K562 (cell line): Measurements from ENCODE around the gene TPX2. TPM values are rescaled to one million over a fixed set of nuclear protein-coding genes. Genes with fewer than 3 reads are reported as not detected.

ENCODE experiments used
- ATAC-seq: fragments of 200-7000 bp; cut with Tn5 transposase; 3 replicates; pipeline ENCODE4 v1.9.1; 2020; ENCODE audit warnings: moderate library complexity
- BruUV-seq: library from RNA; stranded (reverse); fragments of 400-500 nt; replicated peaks from 2 replicates; lab custom pipeline; 2021; lab: Mats Ljungman, UMichigan
- CTCF ChIA-PET: fragments of 300-600 bp; formaldehyde crosslinking; extraction: SDS; loops from one replicate; lab custom pipeline; 2021; ENCODE audit warnings: low intra/inter-chr PET ratio; lab: Yijun Ruan, JAX
- POLR2A ChIA-PET: fragments of 300-600, 350-650 bp; sonication (Branson Sonifier 250); formaldehyde crosslinking; extraction: SDS; loops from one replicate; lab custom pipeline; 2021; ENCODE audit warnings: antibody characterized with exemption, inconsistent platforms; lab: Yijun Ruan, JAX
- DNase-seq, 4 experiments: peaks; one replicate each; pipeline versions ENCODE4 v3.0.0 to v3.0.0-alpha.2; 2011 to 2018; ENCODE audit warnings: low spot score in 3 of 4, mixed read lengths in 3 of 4; ENCODE audit errors: extremely low read depth in 1 of 4
- FAIRE-seq: peaks from 2 replicates; lab custom pipeline; 2011; peaks lifted over from hg19 to GRCh38; lab: Jason Lieb, UNC
- H2AFZ ChIP-seq: 2 replicates; pipeline ENCODE4 v1.6.0; 2011; ENCODE audit warnings: low read depth, low read length, control low read depth, inconsistent platforms
- H3K27ac ChIP-seq: fragments of 200-600 bp; 3 replicates; pipeline ENCODE4 v1.8.0; 2011; ENCODE audit warnings: low read depth, mild to moderate bottlenecking, control low read depth, inconsistent platforms, low read length, moderate library complexity, mixed read lengths; ENCODE audit errors: extremely low read depth
- H3K27me3 ChIP-seq, 2 experiments: fragments of 300-600 bp in 1 of 2; 2 replicates in 1 of 2; 3 replicates in 1 of 2; pipeline versions ENCODE4 v1.6.0 to v1.8.0; 2011; ENCODE audit warnings: inconsistent platforms in 2 of 2, low read length in 2 of 2, mild to moderate bottlenecking in 1 of 2, mixed read lengths in 1 of 2, moderate library complexity in 1 of 2; ENCODE audit not compliant: control insufficient read depth in 2 of 2, insufficient read depth in 2 of 2
- H3K36me3 ChIP-seq: fragments of 300-600 bp; 3 replicates; pipeline ENCODE4 v1.8.0; 2011; ENCODE audit warnings: mild to moderate bottlenecking, low read length, inconsistent platforms; ENCODE audit not compliant: control insufficient read depth, insufficient read depth
- H3K4me1 ChIP-seq, 2 experiments: fragments of 200-600 bp in 1 of 2; replicated peaks in 1 of 2; 2 replicates in 1 of 2; 3 replicates in 1 of 2; pipeline versions ENCODE4 v1.5.1 to v1.8.0; 2011; ENCODE audit warnings: inconsistent platforms in 2 of 2, low read length in 2 of 2, mild to moderate bottlenecking in 1 of 2, mixed read lengths in 1 of 2, moderate library complexity in 1 of 2; ENCODE audit not compliant: control insufficient read depth in 2 of 2, insufficient read depth in 2 of 2
- H3K4me2 ChIP-seq: 2 replicates; pipeline ENCODE4 v1.6.1; 2011; ENCODE audit warnings: low read length, control low read depth, inconsistent platforms, mixed read lengths; ENCODE audit not compliant: insufficient read depth
- H3K4me3 ChIP-seq: fragments of 200-600 bp; sonication (generic), shearing (Covaris generic); 2 replicates; pipeline ENCODE4 v1.5.1; 2016; ENCODE audit warnings: control low read depth, inconsistent platforms
- H3K79me2 ChIP-seq: fragments of 200-600 bp; 3 replicates; pipeline ENCODE4 v1.8.0; 2011; ENCODE audit warnings: low read length, inconsistent platforms; ENCODE audit not compliant: control insufficient read depth, insufficient read depth
- H3K9ac ChIP-seq, 2 experiments: 2 replicates each; pipeline versions ENCODE4 v1.6.0 to v1.6.1; 2011; ENCODE audit warnings: low read depth in 2 of 2, low read length in 2 of 2, control low read depth in 1 of 2, inconsistent platforms in 1 of 2, mild to moderate bottlenecking in 1 of 2, mixed read lengths in 1 of 2; ENCODE audit not compliant: insufficient read depth in 1 of 2
- H3K9me1 ChIP-seq: one replicate; pipeline ENCODE4 v1.6.0; 2011; ENCODE audit warnings: inconsistent platforms, mild to moderate bottlenecking, low read length, moderate library complexity; ENCODE audit not compliant: control insufficient read depth, insufficient read depth
- H3K9me3 ChIP-seq: replicated peaks from 2 replicates; pipeline ENCODE4 v1.5.1; 2011; ENCODE audit warnings: low read depth, low read length, inconsistent platforms; ENCODE audit not compliant: control insufficient read depth, insufficient read depth
- H4K20me1 ChIP-seq: replicated peaks from 2 replicates; pipeline ENCODE4 v1.6.1; 2011; ENCODE audit warnings: low read length, inconsistent platforms, mixed read lengths; ENCODE audit not compliant: control insufficient read depth, insufficient read depth
- ARID1B ChIP-seq: fragments of 450-650 bp; IDR thresholded peaks from 2 replicates; pipeline ENCODE4 v1.6.1; 2016; ENCODE audit warnings: antibody characterized with exemption, mild to moderate bottlenecking, inconsistent platforms
- FOXA3 ChIP-seq, 2 experiments: fragments of 450-650 bp in 1 of 2; sonication (generic) in 1 of 2; formaldehyde crosslinking; IDR thresholded peaks in 1 of 2; conservative IDR thresholded peaks in 1 of 2; 2 replicates each; pipeline versions ENCODE4 v1.4.0 to v1.8.0; 2020 to 2022; ENCODE audit warnings: mild to moderate bottlenecking in 2 of 2, missing genetic modification reagents in 1 of 2
- MBD2 ChIP-seq: sonication (generic); IDR thresholded peaks from 2 replicates; pipeline ENCODE4 v1.6.1; 2016; ENCODE audit warnings: low read depth, borderline replicate concordance
- MTF1 ChIP-seq: fragments of 250-450 bp; sonication (Bioruptor Pico); IDR thresholded peaks from 2 replicates; pipeline ENCODE4 v1.9.0; 2021; ENCODE audit warnings: moderate library complexity, mild to moderate bottlenecking, inconsistent platforms, borderline replicate concordance
- NFIC ChIP-seq: fragments of 450-650 bp; IDR thresholded peaks from 2 replicates; pipeline ENCODE4 v1.6.1; 2017; ENCODE audit warnings: mild to moderate bottlenecking, inconsistent platforms
- RB1 ChIP-seq: fragments of 450-650 bp; IDR thresholded peaks from 2 replicates; pipeline ENCODE4 v1.6.1; 2017; ENCODE audit warnings: low read depth, mild to moderate bottlenecking
- ZNF830 ChIP-seq: fragments of 250-450 bp; sonication (Bioruptor Pico); IDR thresholded peaks from 2 replicates; pipeline ENCODE4 v1.5.0; 2021; ENCODE audit warnings: mild to moderate bottlenecking
- WGBS: fragments of 100-300 bp; shearing (Covaris generic); methylation state at CpG from one replicate; pipeline ENCODE4 v1.1.6; 2016; ENCODE audit warnings: low coverage, mixed read lengths; ENCODE audit not compliant: insufficient coverage; ENCODE audit errors: missing lambda C conversion rate; 5-methylcytosine and 5-hydroxymethylcytosine counted together
- in situ Hi-C: fragments of 300-500 bp; cut with MboI; formaldehyde crosslinking; loops from 4 replicates; pipeline ENCODE4 v1.15.0; 2018; ENCODE audit warnings: inconsistent platforms, mixed read lengths
- intact Hi-C: fragments of 100-400 bp; cut with micrococcal nuclease; formaldehyde crosslinking; loops from 2 replicates; pipeline ENCODE4 v1.14.2; 2022
- polyA plus RNA-seq, 8 experiments: library from polyadenylated mRNA; depleted of rRNA in 4 of 8; stranded (reverse) in 5 of 8; unstranded in 3 of 8; fragments of >200 nt; fragmentation: Nextera tagmentation in 2 of 8; fragmentation: Illumina TruSeq in 1 of 8; extraction: Ambion mirVana in 2 of 8; extraction: Trizol in 1 of 8; gene quantifications; 2 replicates each; pipeline versions ENCODE4 v1.2.1 to v1.2.3, GENCODE V29; 2011 to 2014; ENCODE audit warnings: inconsistent platforms in 1 of 8, missing spikeins in 1 of 8
- total RNA-seq, 7 experiments: library from RNA; depleted of rRNA in 6 of 7; stranded (reverse); fragments of >200 nt in 6 of 7; fragmentation: Illumina TruSeq in 2 of 7; extraction: Trizol in 2 of 7; gene quantifications; 2 replicates each; pipeline versions ENCODE4 v1.2.1 to v1.2.3, GENCODE V29; 2011 to 2021; ENCODE audit warnings: low replicate concordance in 1 of 7

TPX2 gene
- total and polyA plus RNA-seq, 9 of the 15 experiments (the other 6 are each of a cell fraction or from before 2014, with no cell fraction given), result 48.0 to 241 (median 133) TPM

- BruUV-seq, result no TSS peak
- intact Hi-C loops (no loop called here), in situ Hi-C loops (no loop called here)
- Histone ChIP-seq H3K27me3 (no peaks in the 10 kb centered on the region), H3K4me1 (no peaks in the 10 kb centered on the region), H3K79me2 (no peaks in the 10 kb centered on the region), H3K9me3 (no peaks in the 10 kb centered on the region), H4K20me1 (no peaks in the 10 kb centered on the region), H2AFZ (no peak overlapping the region), H3K36me3 (peaks cover 95% of the 10 kb centered on the region), H3K4me2 (no peak overlapping the region), H3K27ac (no peak overlapping the region), H3K4me3 (no peak overlapping the region), H3K9me1 (no peaks in the 10 kb centered on the region)
- ATAC-seq, result no peak
- WGBS, result 100% methylated on average over 2 of the region's 2 CpGs
- DNase-seq, result no peak
- POLR2A ChIA-PET, result no interaction called here
- FAIRE-seq, result no peak
- no peak for TF ChIP-seq MBD2
- TF ChIP-seq NFIC, result no peak
- TF ChIP-seq MTF1, result no peak
- TF ChIP-seq, all 486 proteins: peak for 0
- CTCF ChIA-PET, result no interaction called here
- H3K9ac ChIP-seq, result no peak overlapping the region
These were observed 41.7 kb downstream of the TPX2 start for GRCh38 chr20:31780839-31781238.

GRCh38 chr20:31781945-31782344, 42.9 kb downstream of the TPX2 start:
- BruUV-seq, result no TSS peak

More at GRCh38 chr20:31781945-31782344, 42.9 kb downstream of the TPX2 start:
- no peaks in the 10 kb centered on the region for H3K9me3 ChIP-seq
- H4K20me1 ChIP-seq, result no peaks in the 10 kb centered on the region
- intact Hi-C loops, result no loop called here
- no peaks in the 10 kb centered on the region for H3K9me1 ChIP-seq
- 94% methylated on average over 4 of the region's 4 CpGs for WGBS
- H3K4me1 ChIP-seq, result no peaks in the 10 kb centered on the region
- CTCF ChIA-PET, result no interaction called here
- in situ Hi-C loops, result no loop called here
- TF ChIP-seq ZNF830 (CRISPR knock-in tag) (no peak), FOXA3 (CRISPR knock-in tag; conservative IDR thresholded peaks at IDR 0.05 in 1 of 2, IDR thresholded peaks at IDR 0.05 in 1 of 2) (no peak), ARID1B (no peak), RB1 (no peak)
- no peak overlapping the region for H3K27ac ChIP-seq
- no peak overlapping the region for H3K9ac ChIP-seq
- POLR2A ChIA-PET, result interaction anchor here (0.6 to 0.7 kb wide), 2 partner anchors 9 to 23 kb away, joined by 4 to 8 read pairs; no protein-coding TSS in a partner anchor
- H2AFZ ChIP-seq, result no peak overlapping the region
- no peak overlapping the region for H3K4me3 ChIP-seq
- DNase-seq (no peak), ATAC-seq (no peak), FAIRE-seq (no peak)
- no peaks in the 10 kb centered on the region for H3K27me3 ChIP-seq
- no peaks in the 10 kb centered on the region for H3K79me2 ChIP-seq
- no peak overlapping the region for H3K4me2 ChIP-seq
- peaks cover 98% of the 10 kb centered on the region for H3K36me3 ChIP-seq
